Measurements from ENCODE around the gene MVB12B. TPM values are rescaled to one million over a fixed set of nuclear protein-coding genes. Genes with fewer than 3 reads are reported as not detected.

Gene MVB12B
- total RNA-seq, 1 donor from 2014 or later, result 47.8 TPM

- Histone ChIP-seq H3K36me3 (no peaks in the 10 kb centered on the region), H3K4me3 (no peak overlapping the region), H3K4me1 (peaks cover 26% of the 10 kb centered on the region), H3K27me3 (ENCODE audit: low read depth) (peaks cover 3% of the 10 kb centered on the region), H3K9me3 (no peaks in the 10 kb centered on the region), H3K27ac (no peak overlapping the region)
- intact Hi-C loops (cut with DNase I), result no loop called here
- no peak for ATAC-seq
- no peak for TF ChIP-seq CTCF (IDR thresholded peaks at IDR 0.05)
- peak; percentile 37 for DNase-seq
These were observed 200.6 kb downstream of the MVB12B start for GRCh38 chr9:126527109-126527825.

GRCh38 chr9:126528111-126528510, 201.5 kb downstream of the MVB12B start:
- H3K4me1 ChIP-seq, result peaks cover 22% of the 10 kb centered on the region
- TF ChIP-seq CTCF (IDR thresholded peaks at IDR 0.05), result no peak
- no peak overlapping the region for H3K27ac ChIP-seq
- no peak for ATAC-seq
- DNase-seq, result peak; percentile 39
- intact Hi-C loops (cut with DNase I), result no loop called here
- H3K36me3 ChIP-seq, result no peaks in the 10 kb centered on the region
- no peak overlapping the region for H3K4me3 ChIP-seq
- H3K9me3 ChIP-seq, result no peaks in the 10 kb centered on the region
- H3K27me3 ChIP-seq (ENCODE audit: low read depth), result peaks cover 4% of the 10 kb centered on the region

GRCh38 chr9:126528915-126529314, 202.3 kb downstream of the MVB12B start:
- Histone ChIP-seq H3K4me1 (peaks cover 14% of the 10 kb centered on the region), H3K27me3 (ENCODE audit: low read depth) (peaks cover 4% of the 10 kb centered on the region), H3K36me3 (no peaks in the 10 kb centered on the region), H3K9me3 (no peaks in the 10 kb centered on the region), H3K27ac (no peak overlapping the region), H3K4me3 (no peak overlapping the region)
- intact Hi-C loops (cut with DNase I), result no loop called here
- no peak for TF ChIP-seq CTCF (IDR thresholded peaks at IDR 0.05)
- ATAC-seq, result no peak
- peak; percentile 12 for DNase-seq

- ATAC-seq, result no peak
- peak; percentile 20 for DNase-seq
- H3K4me3 ChIP-seq, result no peak overlapping the region
- H3K27ac ChIP-seq, result peak overlapping the region; percentile 27
- no peak for TF ChIP-seq CTCF (IDR thresholded peaks at IDR 0.05)
- H3K36me3 ChIP-seq, result no peaks in the 10 kb centered on the region
- intact Hi-C loops (cut with DNase I), result no loop called here
- H3K27me3 ChIP-seq (ENCODE audit: low read depth), result peaks cover 17% of the 10 kb centered on the region
- peaks cover 10% of the 10 kb centered on the region for H3K4me1 ChIP-seq
- H3K9me3 ChIP-seq, result no peaks in the 10 kb centered on the region
These were observed 204.5 kb downstream of the MVB12B start for GRCh38 chr9:126531035-126531571.

GRCh38 chr9:126531591-126531990, 205.0 kb downstream of the MVB12B start:
- peaks cover 10% of the 10 kb centered on the region for H3K4me1 ChIP-seq
- intact Hi-C loops (cut with DNase I), result no loop called here
- DNase-seq (peak; percentile 21), ATAC-seq (peak in 1 of 2 donors; percentile 8)
- H3K36me3 ChIP-seq, result no peaks in the 10 kb centered on the region
- H3K4me3 ChIP-seq, result no peak overlapping the region
- peak overlapping the region; percentile 27 for H3K27ac ChIP-seq
- TF ChIP-seq CTCF (IDR thresholded peaks at IDR 0.05), result no peak
- H3K9me3 ChIP-seq, result no peaks in the 10 kb centered on the region
- H3K27me3 ChIP-seq (ENCODE audit: low read depth), result peaks cover 17% of the 10 kb centered on the region
